Urothelium cell line (cell line): ENCODE results near the gene TOR1A.
A peak's percentile ranks its signal among the peaks of the same experiment; 100 is the strongest.

Experiments
- DNase-seq: peaks from one replicate; pipeline ENCODE4 v3.0.0; 2011; ENCODE audit warnings: low spot score, mixed read lengths
- FAIRE-seq: peaks from 2 replicates; lab custom pipeline; 2011; peaks lifted over from hg19 to GRCh38; lab: Jason Lieb, UNC

Gene TOR1A

DNA sequence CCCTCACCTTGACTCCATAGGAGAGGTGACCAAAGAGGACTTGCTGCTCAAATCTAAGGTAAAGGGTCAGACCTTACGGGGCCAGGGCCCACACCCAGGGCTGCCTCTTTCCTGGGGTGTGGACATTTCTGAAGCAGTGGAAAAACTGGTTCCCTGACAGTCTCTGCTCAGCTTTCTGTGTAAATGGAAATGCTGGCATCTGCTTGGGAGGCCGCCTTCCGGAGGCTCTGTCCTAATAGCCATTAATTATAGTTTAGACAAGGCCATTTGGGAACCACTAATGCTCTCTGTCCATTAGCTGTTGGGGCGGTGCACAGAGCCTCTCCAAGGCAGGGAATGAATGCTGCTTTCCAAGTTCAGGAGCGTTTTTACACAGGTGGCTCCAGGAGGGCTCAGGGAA is 28.6 kb upstream of the TOR1A start:
- DNase-seq, result no peak
- FAIRE-seq, result no peak

DNA sequence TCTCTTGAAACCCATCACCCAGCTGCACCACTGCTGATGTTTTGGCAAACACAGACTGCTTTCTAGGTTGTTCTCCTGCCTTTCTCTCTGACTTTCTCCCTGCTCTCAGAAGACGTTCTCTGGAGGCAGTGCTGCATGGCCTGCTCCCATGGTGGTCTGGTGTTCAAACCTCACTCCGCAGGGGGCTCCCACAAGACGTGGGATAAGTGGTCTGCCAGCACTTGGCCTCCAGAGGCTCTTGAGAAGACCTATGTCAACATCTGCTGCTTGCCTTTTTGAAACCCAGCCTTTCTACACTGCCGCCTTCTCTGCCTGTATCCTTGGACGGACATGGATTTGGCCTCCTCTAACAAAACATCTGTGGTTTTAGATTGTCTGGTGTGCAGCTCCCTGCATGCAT is 27.9 kb upstream of the TOR1A start:
- FAIRE-seq (no peak), DNase-seq (no peak)

DNA sequence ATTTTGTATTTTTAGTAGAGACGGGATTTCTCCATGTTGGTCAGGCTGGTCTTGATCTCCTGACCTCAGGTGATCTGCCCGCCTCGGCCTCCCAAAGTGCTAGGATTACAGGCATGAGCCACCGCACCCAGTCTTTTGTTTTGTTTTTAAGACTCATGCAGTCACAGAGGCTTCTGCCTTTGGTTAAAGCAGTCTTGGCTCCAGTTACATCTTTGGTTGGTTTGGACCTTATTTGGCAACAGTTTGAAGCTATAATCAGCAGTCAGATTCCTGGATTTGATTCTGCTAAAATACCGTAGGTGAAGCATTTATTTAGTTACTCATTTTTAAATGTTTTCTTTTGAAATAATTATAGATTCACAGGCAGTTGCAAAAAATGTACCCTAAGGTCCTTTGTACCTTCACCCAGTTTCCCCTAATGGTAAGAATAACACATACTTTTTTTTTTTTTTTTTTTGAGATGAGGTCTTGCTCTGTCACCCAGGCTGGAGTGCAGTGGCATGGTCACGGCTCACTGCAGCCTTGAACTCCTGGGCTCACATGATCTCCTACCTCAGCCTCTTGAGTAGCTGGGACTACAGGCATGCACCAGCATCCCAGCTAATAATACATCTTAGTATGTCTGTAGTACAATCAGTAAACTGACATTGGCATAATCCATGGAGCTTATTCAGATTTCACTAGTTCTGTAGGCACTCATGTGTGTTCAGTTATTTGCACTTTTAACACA is 27.1 kb upstream of the TOR1A start:
- no peak for FAIRE-seq

DNA sequence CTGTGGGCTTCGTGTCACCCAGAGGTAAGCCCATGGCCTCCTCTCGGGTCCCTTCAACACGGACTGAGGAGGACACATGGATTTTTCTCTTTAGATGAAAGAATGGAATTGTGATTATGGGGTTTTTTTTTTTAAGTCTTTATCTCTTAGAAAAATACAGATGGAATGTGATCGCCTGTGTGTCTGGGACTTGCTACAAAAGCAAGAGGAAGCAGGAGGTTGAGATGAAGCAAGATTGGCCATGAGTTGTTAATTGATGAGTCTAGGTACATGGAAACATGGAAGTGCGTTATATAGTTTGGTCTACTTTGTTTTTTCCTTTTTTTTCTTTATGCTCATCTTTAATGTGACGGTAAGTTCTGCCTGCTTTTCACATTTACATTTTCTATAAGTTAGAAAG is 26.0 kb upstream of the TOR1A start:
- no peak for FAIRE-seq
- DNase-seq, result no peak

More for the DNA sequence above, 27.1 kb upstream of the TOR1A start:
- DNase-seq, result no peak

DNA sequence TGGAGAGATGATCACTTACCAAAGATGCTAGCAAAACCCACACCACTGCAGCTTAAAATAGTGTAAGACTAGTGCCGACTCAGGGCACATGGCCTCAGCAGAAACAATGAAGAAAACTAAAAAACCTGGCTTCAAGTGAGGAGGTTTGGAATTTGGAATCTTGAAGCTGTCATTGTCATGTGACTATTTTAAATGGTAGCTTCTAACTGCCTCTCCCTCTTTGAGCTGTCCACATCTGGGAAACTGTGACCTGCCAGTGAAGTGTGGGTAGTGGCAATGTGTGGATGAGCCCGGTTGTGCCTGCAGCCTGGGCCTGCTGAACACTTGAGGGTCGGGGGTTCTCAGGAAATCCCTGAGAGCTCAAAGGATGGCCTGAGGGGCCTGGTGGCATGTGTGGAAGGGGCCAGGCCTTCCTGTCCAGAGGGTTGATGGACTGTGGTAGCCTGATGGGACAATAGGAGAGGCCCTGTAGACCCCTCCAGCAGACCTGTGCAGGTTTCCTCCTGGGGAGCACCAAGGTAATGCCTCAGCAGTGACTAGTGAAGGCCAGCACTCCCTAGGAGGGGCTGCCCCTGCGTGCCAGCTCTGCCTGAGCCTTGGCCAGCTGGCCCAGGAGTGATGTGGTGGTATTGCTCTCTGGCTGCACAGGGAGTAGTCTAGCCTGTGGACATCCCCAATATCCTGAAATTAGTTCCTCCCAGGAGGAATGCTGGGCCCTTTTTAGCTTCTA is 24.9 kb upstream of the TOR1A start:
- FAIRE-seq, result no peak
- no peak for DNase-seq

DNA sequence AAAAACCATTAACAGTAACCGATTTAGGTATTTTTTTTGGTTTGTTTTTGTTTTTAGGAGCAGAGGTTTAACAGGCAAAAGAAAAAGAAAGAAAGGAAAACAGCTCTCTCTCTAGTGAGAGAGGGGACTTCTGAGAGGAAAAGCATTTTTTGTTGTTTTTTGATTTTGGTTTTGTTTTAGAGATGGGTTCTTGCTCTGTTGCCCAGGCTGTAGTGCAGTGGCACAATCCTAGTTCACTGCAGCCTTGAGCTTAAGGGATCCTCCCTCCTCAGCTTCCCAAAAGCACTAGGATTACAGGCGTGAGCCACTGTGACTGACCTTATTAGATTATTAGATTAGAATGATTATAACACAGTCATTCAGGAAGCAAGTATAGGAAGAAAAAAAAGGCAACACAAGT is 21.4 kb upstream of the TOR1A start:
- DNase-seq (no peak), FAIRE-seq (no peak)

DNA sequence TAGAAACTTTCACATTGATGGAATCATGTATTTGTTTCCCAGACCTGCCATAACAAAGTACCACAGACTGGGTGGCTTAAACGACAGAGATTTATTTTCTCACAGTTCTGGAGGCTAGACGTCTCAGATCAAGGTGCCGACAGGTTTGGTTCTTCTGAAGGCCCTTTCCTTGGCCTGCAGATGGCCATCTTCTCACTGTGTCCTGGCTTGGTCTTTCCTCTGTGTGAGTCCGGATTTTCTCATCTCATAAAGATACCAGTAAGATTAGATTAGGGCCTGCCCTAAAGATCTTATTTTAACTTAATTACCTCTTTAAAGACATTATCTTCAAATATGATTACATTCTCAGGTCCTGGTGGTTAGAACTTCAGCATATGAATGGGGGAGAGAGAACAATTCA is 17.1 kb upstream of the TOR1A start:
- DNase-seq (no peak), FAIRE-seq (no peak)

DNA sequence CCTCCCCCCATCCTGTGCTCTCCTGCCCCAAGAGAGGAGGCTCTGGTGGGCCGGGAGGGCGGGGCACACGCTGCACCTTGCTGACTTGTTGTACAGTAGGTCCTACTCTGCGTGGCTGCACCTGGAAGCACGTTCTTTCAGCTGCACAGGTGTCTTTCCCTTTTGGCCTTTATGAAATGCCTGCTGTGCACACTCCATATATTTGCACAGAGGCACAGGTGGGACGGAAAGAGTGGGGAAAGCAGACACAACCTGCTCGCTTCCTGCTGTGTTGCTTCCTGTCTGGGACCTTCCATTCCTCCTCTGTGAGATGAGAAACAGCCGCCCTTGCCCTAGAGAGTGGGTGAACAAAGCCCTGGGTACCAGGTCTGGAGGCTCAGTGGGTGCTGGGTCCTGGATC is 16.1 kb upstream of the TOR1A start:
- FAIRE-seq, result no peak

DNA sequence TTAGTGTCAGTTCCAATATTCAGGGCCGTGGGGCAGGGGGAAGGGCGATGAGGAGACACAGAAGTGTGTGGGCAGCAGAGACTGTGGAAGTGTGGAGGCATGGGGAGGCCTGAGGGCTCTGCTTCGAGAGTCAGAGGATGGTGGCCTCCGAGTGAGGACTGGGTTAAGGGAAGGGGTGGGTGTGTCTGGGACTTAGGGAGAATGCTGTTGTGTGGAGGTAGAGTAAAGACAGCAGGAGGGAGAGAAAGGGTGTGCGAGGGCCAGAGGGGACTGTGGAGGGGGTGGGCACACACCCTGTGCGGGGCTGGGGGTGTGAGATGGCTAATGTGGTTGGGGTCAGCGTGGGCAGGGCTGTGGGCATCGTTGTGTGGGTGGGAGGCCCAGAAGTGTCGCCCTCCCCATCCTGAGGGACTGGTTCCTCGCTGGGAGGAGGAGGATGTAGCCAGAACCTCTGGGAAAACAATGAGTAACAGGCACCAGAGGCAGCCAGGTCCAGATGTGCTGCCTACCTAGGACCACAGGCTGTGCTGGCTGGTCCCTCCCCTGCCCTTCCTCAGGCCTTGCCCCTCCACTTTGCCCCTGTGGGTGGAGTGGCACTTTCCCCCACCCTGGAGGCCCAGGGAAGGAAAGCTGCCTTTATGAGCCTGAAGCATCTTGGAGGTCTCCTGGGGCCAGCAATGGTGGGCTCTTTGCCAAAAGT is 15.5 kb upstream of the TOR1A start:
- FAIRE-seq (no peak), DNase-seq (no peak)

More for the DNA sequence above, 16.1 kb upstream of the TOR1A start:
- DNase-seq, result no peak

DNA sequence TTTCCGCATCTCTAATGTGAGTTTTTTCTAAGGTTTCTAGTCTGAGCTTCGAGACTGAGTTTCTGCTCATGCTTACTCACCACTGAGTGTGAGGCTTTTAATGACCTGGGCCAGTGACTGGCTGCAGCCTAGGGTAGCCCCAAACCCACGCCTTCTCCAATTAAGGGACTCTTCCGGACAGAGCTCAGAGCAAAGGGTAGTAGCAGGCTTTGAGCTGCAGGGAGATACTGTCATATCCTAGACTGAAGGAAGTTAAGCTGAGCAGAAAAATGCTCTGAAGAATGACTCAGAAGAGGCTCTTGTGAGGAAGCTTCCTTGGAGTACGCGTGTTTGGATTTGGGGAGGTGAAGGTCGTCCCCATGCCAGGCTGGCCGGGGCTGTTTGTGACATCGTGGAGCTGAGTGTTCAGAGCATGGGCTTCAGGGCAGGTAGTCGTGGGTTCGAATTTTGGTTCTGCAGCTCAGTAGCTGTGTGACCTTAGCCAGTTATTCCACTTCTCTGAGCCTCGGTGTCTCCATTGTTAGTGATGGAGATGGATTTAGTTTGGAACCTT is 14.8 kb upstream of the TOR1A start:
- FAIRE-seq (no peak), DNase-seq (no peak)

DNA sequence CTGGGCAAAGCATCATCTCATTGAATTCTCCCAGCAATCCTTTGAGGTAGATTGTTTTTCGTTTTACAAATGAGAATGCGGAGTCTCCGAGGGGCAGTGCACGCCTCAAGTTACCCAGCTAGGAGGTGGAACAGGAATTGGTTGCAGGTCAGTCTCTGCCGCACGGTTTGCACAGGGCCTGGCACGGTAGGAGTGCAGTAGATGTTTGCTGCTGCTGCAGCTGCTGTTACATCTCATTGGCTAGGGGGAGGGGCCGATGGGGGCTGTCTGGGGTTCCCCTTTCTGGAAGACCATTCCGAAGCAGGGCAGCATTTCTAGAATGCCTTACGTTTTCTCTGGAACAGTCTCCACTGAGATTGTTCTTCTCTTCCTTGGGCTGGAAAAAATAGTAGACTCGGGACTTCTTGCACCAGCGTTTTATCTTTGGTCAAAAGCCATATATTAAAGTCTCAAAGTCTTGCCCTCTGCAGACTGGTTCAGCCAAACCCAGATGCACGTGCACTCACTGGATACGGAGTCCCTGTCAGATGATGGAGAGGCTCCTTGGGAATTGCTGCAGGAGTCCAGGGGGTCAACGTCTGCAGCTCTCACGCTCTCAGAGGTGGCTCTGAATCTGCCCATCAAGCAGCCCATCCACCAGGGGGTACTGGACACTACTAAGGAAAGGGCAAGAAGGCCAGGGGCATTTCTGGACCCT is 12.5 kb upstream of the TOR1A start:
- FAIRE-seq, result no peak
- no peak for DNase-seq

DNA sequence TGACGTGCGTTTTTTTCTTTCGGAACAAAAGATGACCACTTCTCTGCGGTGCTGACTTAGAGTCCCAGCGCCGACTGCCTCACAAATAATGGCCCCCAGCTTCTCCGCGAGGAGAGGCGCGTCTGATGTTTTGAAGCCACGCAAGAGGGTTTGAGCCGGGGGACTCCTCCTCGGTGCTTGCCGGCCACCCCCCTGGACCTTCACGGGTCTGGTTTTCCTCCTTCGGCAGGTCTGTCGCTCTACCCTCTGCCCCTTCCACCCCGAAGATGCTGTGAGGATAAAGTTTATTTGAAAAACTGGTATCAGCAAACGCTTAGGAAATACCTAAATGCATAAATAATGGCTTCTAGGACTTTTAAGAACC is 11.9 kb upstream of the TOR1A start:
- DNase-seq, result no peak
- no peak for FAIRE-seq

DNA sequence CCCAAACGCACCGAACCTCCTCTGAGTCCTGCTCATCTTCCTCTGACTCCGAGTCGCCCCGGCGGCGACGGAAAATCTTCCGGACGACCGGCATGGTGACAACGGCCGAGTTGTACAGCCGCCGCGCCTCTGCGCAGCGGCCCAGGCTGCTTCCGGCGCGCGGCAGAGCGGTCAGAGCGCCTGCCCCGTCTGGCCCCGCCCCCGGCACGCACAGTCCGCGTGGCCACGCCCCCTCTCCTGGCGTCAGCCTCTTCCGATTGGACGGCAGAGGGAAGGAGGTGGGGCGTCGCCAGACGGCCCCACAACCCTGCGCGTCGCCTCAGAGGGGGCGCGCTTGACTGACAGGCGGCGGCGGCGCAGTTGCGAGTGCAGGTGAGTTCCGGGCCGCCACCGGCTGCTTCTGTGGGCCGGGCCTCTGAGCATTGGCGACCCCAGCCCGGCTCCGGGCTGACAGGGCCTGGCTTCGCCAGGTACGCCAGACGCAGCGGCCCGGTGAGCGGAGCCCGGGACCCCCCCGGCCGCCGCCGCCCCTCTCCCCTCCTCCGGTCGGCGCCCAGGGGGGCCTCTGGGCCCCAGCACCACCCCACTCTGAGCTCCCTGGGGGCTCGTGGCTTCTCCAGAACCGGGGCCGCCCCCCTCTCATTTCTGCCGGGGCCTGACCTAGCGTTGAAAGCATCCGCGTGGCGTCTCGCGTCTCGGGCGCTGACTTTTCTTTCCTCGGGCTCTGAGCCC is 11.4 kb upstream of the TOR1A start, which contains the start of the genes C9orf78 and USP20:
Gene C9orf78 (minus strand): TSS at position 148 of the 732 bp plus-strand sequence. CDS start 54 bp downstream, at position 94.
Gene USP20 (plus strand): TSS at position 331 of the 732 bp plus-strand sequence. CDS start 17,098 bp downstream, outside the sequence.
- DNase-seq, result peak; percentile 99
- peak; percentile 58 for FAIRE-seq

DNA sequence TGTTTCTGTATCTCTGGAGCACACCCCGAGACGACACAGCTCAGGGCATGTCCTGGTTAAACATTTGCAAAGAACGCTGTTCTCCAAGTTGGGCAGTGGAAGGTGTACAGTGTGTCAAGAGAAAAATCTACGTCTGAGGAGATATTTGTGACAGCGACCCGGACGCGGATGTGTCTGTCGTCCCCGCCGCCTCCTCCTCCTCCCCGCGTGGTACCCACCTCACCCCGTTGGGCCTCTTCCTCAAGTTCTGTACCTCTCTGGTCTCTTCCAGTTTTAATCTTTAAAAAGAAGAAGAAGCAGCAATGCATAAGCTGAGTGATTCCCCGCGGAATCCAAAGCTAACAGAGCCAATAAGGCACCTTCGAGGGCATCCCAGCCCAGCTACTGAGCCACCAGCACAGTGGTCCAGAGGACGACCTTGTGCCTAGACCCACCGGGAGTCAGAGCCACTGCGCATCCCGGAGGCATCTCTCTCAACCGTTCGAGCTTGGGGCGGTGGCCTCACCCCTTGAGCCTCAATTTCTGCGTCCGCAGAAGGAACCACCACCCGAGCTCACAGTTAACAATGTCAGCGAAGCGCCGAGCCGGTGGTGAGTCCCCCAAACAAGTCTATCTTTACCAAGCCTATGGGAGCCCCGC is 10.7 kb upstream of the TOR1A start:
- FAIRE-seq, result no peak
- peak; percentile 16 for DNase-seq

DNA sequence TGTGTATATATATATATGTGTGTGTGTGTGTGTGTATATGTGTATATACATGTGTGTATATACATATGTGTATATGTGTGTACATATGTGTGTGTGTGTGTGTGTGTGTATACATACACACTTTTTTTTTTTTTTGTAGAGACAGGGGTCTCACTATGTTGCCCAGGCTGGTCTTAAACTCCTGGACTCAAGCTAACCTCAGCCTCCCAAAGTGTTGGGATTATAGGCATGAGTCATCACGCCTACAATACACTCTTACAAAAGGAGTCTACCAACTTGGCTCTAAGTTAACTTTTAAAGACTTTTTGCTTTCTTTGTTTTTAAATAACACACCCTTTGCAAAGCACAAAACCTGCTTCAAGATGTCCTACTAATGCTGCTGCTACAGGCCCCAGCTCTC is 9.0 kb upstream of the TOR1A start:
- FAIRE-seq, result no peak

DNA sequence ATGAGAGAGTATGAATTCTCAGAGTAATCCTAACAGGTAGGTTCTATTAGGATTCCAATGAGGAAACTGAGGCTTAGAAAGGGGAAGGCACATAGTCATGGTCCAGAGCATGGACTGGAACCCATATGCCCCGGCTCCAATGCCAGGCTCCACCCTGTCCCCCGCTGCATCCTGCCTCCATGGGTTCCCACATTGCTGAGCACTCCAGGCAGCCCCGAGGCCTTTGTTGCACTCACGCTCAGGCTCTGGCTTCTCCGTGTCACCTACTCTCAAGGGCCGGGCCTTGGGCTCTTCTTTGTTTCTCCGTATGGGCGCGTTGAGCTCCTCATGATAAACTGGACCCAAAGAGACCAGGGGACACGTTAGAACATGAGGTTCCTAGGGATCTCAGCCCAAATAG is 5.0 kb upstream of the TOR1A start:
- no peak for FAIRE-seq
- DNase-seq, result no peak

More for the DNA sequence above, 9.0 kb upstream of the TOR1A start:
- DNase-seq, result no peak

DNA sequence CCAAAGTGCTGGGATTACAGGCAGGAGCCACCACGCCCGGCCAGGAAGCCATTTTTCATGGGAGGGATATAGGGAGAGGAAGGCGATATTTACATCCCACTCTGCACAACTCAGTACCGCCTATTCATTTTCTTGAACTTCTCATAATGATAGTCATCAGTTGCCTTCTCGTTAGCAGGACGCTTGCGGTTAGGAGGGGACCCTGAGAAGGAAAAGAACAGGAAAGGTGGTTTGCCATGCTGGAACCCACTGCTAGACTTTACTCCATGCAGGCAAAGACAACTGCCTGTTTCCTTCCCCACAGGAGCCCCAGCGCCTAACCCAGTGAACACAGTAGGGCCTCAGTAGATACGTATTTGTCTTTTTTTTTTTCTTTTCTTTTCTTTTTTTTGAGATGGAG is 4.1 kb upstream of the TOR1A start:
- no peak for DNase-seq
- FAIRE-seq, result no peak

DNA sequence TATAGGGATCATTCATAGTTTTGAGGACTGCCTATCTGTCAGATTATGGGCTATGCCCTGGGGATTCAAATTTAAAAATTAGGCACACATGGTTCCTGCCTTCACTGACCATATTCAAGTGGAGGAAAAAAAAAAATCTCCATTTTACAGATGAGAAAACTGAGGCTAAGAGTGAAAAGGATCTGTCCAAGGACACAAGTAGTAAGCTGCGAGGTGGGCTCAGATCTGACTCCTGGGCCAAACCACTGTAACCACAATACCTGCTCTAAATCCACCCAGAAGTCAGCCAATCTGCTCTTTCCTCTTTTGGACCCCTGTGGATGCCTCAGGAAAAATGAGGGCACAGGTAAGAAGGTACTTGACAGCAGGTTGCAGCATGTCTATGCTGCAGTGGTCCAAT is 2.8 kb upstream of the TOR1A start:
- DNase-seq (no peak), FAIRE-seq (no peak)

DNA sequence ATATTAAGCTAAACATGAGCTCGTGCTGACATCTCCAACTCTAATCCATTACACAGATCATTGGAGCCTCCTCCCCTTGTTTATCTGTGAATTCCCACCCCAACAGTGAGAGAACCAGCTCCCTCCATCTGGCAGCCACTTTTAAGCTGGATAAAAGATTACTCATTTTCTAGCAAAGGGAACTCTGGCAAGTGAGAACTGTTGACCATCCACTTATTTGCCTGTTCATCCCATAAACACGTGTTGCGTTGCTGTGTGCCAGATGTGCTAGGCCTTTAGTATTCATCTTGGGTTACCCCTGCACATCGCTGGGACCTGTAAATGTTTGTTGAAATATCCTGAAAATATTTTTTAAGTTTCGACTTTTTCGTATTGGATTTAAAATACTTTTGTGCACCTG is 2.4 kb upstream of the TOR1A start:
- no peak for FAIRE-seq
- no peak for DNase-seq

DNA sequence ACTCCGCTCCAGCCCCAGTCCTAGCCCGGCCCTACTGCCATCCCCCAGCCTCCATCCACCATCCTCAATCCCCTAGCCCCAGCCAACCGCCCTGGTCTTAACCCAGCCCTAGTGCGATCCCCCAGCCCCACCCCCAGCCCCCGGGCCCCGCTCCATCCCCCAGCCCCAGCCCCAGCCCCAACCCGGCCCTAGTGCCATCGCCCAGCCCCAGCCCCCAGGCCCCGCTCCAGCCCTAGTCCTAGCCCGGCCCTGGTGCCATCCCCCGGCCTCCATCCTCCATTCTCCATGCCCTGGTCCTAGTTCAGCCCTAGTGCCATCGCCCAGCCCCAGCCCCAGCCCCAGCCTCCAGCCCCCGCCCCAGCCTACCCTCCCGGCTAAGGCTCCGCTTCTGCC is 398 bp downstream of the TOR1A start:
- DNase-seq (peak; percentile 23), FAIRE-seq (no peak)
